SK-N-MC (cell line): ENCODE results near the gene INSC.

ENCODE experiments used
- DNase-seq: peaks from one replicate; pipeline ENCODE4 v3.0.0-alpha.2; 2011; ENCODE audit warnings: low read depth, low spot score
- H3K27ac ChIP-seq: fragments of 200-600 bp; sonication (generic); 2 replicates; pipeline ENCODE4 v1.5.1; 2016; ENCODE audit warnings: mixed run types
- H3K36me3 ChIP-seq: fragments of 200-600 bp; sonication (generic); 2 replicates; pipeline ENCODE4 v1.6.1; 2017; ENCODE audit warnings: antibody characterized with exemption, low read length, mixed read lengths; ENCODE audit not compliant: insufficient read depth
- H3K4me3 ChIP-seq: fragments of 200-600 bp; sonication (generic); 2 replicates; pipeline ENCODE4 v1.5.1; 2016
- H3K9ac ChIP-seq: fragments of 200-600 bp; sonication (generic); 2 replicates; pipeline ENCODE4 v1.8.0; 2017; ENCODE audit warnings: mixed run types, mixed read lengths; ENCODE audit not compliant: insufficient read length
- H3K9me3 ChIP-seq: fragments of 200-600 bp; sonication (generic); 2 replicates; pipeline ENCODE4 v1.6.1; 2017; ENCODE audit warnings: low read depth, mild to moderate bottlenecking, antibody characterized with exemption, low read length, moderate library complexity, mixed read lengths
- EZH2 ChIP-seq: fragments of 200-600 bp; sonication (generic); IDR thresholded peaks from one replicate; pipeline ENCODE4 v1.6.1; 2017; ENCODE audit warnings: antibody characterized with exemption
- FOXP2 ChIP-seq: optimal IDR thresholded peaks from 2 replicates; pipeline ENCODE3; 2011; ENCODE audit warnings: mild to moderate bottlenecking, moderate library complexity; ENCODE audit not compliant: insufficient read depth; ENCODE audit errors: extremely low read length, control extremely low read depth
- POLR2AphosphoS5 ChIP-seq: IDR thresholded peaks from 2 replicates; pipeline ENCODE4 v1.6.1; 2012; ENCODE audit warnings: mild to moderate bottlenecking, low read depth, low read length, borderline replicate concordance

INSC gene

DNA sequence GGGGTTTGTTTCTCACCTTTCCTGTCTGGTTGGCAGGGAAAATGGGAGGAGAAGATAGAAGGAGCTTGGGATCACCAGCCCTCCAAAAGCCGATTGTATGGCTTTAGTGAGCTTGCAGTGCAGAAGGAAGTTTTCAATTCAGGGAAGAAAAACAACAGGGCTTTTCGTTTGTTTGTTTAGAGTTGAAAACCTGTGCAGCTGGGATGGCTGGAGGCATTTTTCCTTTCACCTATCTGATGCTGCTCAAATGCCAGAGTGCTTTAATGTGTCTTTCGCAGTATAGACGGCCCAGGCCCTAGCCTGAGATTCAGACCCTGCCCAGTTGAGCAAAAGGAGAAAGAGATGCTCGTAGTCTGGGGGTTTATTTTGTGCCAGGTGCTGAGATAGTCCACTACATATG is 87.9 kb downstream of the INSC start:
- no peak overlapping the region for H3K4me3 ChIP-seq
- no peak overlapping the region for H3K9ac ChIP-seq
- DNase-seq, result no peak
- no peaks in the 10 kb centered on the region for H3K36me3 ChIP-seq
- no peaks in the 10 kb centered on the region for H3K9me3 ChIP-seq
- TF ChIP-seq FOXP2 (no peak), POLR2AphosphoS5 (no peak), EZH2 (no peak)
- no peak overlapping the region for H3K27ac ChIP-seq

- no peak overlapping the region for H3K9ac ChIP-seq
- H3K4me3 ChIP-seq, result no peak overlapping the region
- TF ChIP-seq EZH2, result no peak
- no peak for TF ChIP-seq POLR2AphosphoS5
- TF ChIP-seq FOXP2, result no peak
- no peak for DNase-seq
- no peaks in the 10 kb centered on the region for H3K36me3 ChIP-seq
- no peaks in the 10 kb centered on the region for H3K9me3 ChIP-seq
- no peak overlapping the region for H3K27ac ChIP-seq
These were observed 90.0 kb downstream of the INSC start for GRCh38 chr11:15204711-15205110.

- DNase-seq, result no peak
- H3K36me3 ChIP-seq, result no peaks in the 10 kb centered on the region
- no peak for TF ChIP-seq FOXP2
- H3K9ac ChIP-seq, result no peak overlapping the region
- no peak overlapping the region for H3K27ac ChIP-seq
- no peak overlapping the region for H3K4me3 ChIP-seq
- no peaks in the 10 kb centered on the region for H3K9me3 ChIP-seq
These were observed 92.1 kb downstream of the INSC start for GRCh38 chr11:15206791-15207190.

DNA sequence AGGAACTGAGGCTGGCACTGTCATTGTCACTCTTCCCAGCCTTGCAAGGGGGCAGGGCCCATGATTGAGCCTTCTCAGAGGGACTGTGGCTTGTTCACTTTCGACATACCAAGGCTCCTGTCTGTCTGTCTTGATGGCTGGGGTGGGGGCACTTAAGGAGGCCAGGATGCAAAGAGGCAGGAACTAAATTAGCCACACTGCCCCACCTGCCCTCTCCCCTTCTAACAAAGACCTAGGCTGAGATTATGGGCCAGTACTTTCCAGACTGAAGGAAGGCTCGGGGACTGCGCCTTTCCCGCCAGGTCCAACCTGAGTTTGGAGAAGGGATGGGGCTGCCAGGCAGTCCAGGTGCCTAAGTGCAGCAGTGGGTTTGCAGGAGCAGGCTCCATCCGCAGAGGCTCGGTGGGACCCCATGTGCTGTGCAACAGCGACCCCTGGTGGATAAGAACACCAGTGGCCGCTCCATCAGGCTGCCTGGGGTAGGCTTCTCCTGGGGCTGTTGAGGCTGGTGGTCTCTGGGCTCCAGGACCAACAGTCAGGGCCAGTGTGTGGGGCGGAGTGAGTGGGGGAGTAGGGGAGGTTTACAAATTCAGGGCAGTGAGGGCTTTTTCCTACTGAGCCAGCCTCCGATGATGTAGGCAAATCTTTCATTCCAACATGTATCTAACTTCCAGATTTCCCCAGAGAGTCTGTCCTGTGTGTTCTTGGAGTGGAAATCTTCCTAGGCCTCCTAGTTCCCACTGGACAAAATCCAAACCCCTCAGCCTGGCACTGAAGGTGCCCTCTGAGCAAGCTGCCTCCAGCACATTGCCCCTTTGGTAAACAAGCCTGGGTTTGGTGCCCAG is 93.9 kb downstream of the INSC start:
- TF ChIP-seq FOXP2, result no peak
- no peak for TF ChIP-seq POLR2AphosphoS5
- no peak for TF ChIP-seq EZH2
- DNase-seq, result peak; percentile 35
- H3K9me3 ChIP-seq, result no peaks in the 10 kb centered on the region
- no peak overlapping the region for H3K4me3 ChIP-seq
- H3K36me3 ChIP-seq, result no peaks in the 10 kb centered on the region
- no peak overlapping the region for H3K9ac ChIP-seq
- H3K27ac ChIP-seq, result no peak overlapping the region

GRCh38 chr11:15212876-15213275 is 98.2 kb downstream of the INSC start:
- H3K9me3 ChIP-seq, result no peaks in the 10 kb centered on the region
- no peak for TF ChIP-seq POLR2AphosphoS5
- no peak for TF ChIP-seq EZH2
- no peak for TF ChIP-seq FOXP2
- no peak overlapping the region for H3K27ac ChIP-seq
- DNase-seq, result no peak
- no peak overlapping the region for H3K4me3 ChIP-seq
- H3K9ac ChIP-seq, result no peak overlapping the region
- H3K36me3 ChIP-seq, result no peaks in the 10 kb centered on the region

GRCh38 chr11:15213471-15214231 is 98.9 kb downstream of the INSC start:
- no peak for DNase-seq
- TF ChIP-seq EZH2 (no peak), FOXP2 (no peak), POLR2AphosphoS5 (no peak)
- no peaks in the 10 kb centered on the region for H3K9me3 ChIP-seq

DNA sequence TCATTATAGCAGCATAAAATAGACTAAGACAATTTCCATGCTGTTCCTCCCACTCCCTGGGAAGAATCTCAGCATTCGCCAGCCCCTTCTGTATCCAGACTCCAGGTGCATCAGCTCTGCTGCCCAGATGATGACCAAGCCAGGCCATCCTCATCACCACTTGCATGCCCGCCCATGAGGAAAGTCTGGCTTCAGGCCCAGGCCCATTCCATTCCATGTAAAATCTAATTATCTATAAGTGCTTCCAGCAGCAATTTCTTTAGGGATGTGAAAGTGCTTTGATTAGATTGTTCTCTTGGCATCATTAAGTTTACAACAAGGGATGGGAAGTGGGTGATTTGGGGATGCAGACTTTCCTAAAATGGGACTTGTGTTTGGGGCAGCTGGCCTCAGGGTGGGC is 100.3 kb downstream of the INSC start:
- Histone ChIP-seq H3K27ac (no peak overlapping the region), H3K4me3 (no peak overlapping the region), H3K36me3 (no peaks in the 10 kb centered on the region), H3K9ac (no peak overlapping the region), H3K9me3 (no peaks in the 10 kb centered on the region)
- TF ChIP-seq EZH2, result no peak
- DNase-seq, result no peak

More at GRCh38 chr11:15213471-15214231, 98.9 kb downstream of the INSC start:
- H3K4me3 ChIP-seq, result no peak overlapping the region
- no peak overlapping the region for H3K9ac ChIP-seq
- H3K27ac ChIP-seq, result no peak overlapping the region
- H3K36me3 ChIP-seq, result no peaks in the 10 kb centered on the region

DNA sequence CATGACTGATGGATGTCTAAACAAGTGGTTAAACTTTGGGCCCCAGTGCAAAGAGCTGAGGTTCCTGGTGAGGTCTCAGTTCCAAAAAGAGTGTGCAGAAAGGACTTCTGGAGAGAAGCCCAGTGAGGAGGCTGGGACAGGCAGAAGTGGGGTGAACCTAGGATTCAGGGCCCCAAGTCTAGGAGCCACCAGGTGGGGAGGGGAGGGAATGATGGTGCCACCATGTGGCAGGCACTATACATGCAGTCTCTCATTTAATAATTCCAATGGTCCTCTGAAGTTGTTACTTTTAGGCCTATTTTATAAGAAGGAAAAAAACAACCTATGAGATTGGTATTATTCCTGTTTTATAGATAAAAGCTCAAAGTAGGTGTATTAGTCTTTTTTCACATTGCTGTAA is 102.0 kb downstream of the INSC start:
- no peaks in the 10 kb centered on the region for H3K36me3 ChIP-seq
- H3K9me3 ChIP-seq, result no peaks in the 10 kb centered on the region
- H3K9ac ChIP-seq, result no peak overlapping the region
- no peak for DNase-seq
- no peak overlapping the region for H3K4me3 ChIP-seq
- no peak overlapping the region for H3K27ac ChIP-seq
- TF ChIP-seq EZH2 (no peak), POLR2AphosphoS5 (no peak), FOXP2 (no peak)
